GM23338 (cell line): ENCODE data around the gene LNX2. TPM values are rescaled to one million over a fixed set of nuclear protein-coding genes. Genes with fewer than 3 reads are reported as not detected.

Experiments used
- ATAC-seq: fragments of 200-7000 bp; cut with Tn5 transposase; 3 replicates; pipeline ENCODE4 v1.9.1; 2020
- DNase-seq: peaks from one replicate; pipeline ENCODE4 v3.0.0-alpha.2; 2015; ENCODE audit warnings: low spot score
- H2AFZ ChIP-seq: fragments of 200-600 bp; sonication (generic); 2 replicates; pipeline ENCODE4 v1.8.0; 2016; ENCODE audit warnings: antibody characterized with exemption, mild to moderate bottlenecking, moderate library complexity
- H3F3A ChIP-seq: fragments of 200-600 bp; sonication (generic); replicated peaks from 2 replicates; pipeline ENCODE4 v1.8.0; 2017; ENCODE audit warnings: antibody characterized with exemption, mixed run types, low read depth
- H3K27ac ChIP-seq: fragments of 200-600 bp; sonication (generic); 2 replicates; pipeline ENCODE4 v1.6.1; 2016; ENCODE audit warnings: low read depth
- H3K27me3 ChIP-seq: fragments of 200-600 bp; sonication (generic); 2 replicates; pipeline ENCODE4 v1.8.0; 2016; ENCODE audit warnings: mild to moderate bottlenecking, mixed run types, moderate library complexity; ENCODE audit not compliant: insufficient read depth
- H3K36me3 ChIP-seq: fragments of 200-600 bp; sonication (generic); 2 replicates; pipeline ENCODE4 v1.8.0; 2016; ENCODE audit warnings: mild to moderate bottlenecking; ENCODE audit not compliant: insufficient read depth
- H3K4me1 ChIP-seq: fragments of 200-600 bp; sonication (generic); 2 replicates; pipeline ENCODE4 v1.8.0; 2016; ENCODE audit warnings: mild to moderate bottlenecking, moderate library complexity; ENCODE audit not compliant: insufficient read depth
- H3K4me2 ChIP-seq: fragments of 200-600 bp; sonication (generic); 2 replicates; pipeline ENCODE4 v1.7.1; 2017; ENCODE audit warnings: mixed run types
- H3K4me3 ChIP-seq: fragments of 200-600 bp; sonication (generic); 2 replicates; pipeline ENCODE4 v1.6.1; 2016; ENCODE audit warnings: mixed run types
- H3K79me2 ChIP-seq: fragments of 200-600 bp; sonication (generic); replicated peaks from 2 replicates; pipeline ENCODE4 v1.8.0; 2017; ENCODE audit warnings: mild to moderate bottlenecking; ENCODE audit not compliant: insufficient read depth
- H3K9me2 ChIP-seq: fragments of 200-600 bp; sonication (generic); 2 replicates; pipeline ENCODE4 v1.8.0; 2017; ENCODE audit not compliant: insufficient read depth
- H4K20me1 ChIP-seq: fragments of 200-600 bp; sonication (generic); replicated peaks from 2 replicates; pipeline ENCODE4 v1.8.0; 2017; ENCODE audit warnings: mild to moderate bottlenecking; ENCODE audit not compliant: insufficient read depth
- H3K27ac Mint-ChIP-seq: 2 replicates; pipeline ENCODE4 v1.8.0; 2020; ENCODE audit warnings: inconsistent platforms, mild to moderate bottlenecking, moderate library complexity, mixed read lengths
- H3K27me3 Mint-ChIP-seq: 3 replicates; pipeline ENCODE4 v1.8.0; 2022; ENCODE audit warnings: low read depth, mild to moderate bottlenecking, moderate library complexity, mixed read lengths, inconsistent platforms; ENCODE audit not compliant: insufficient read depth, poor library complexity
- H3K36me3 Mint-ChIP-seq: 3 replicates; pipeline ENCODE4 v1.8.0; 2021; ENCODE audit warnings: low read depth, mild to moderate bottlenecking, inconsistent platforms, moderate library complexity, mixed read lengths
- H3K4me1 Mint-ChIP-seq: 3 replicates; pipeline ENCODE4 v1.8.0; 2020; ENCODE audit warnings: mild to moderate bottlenecking, inconsistent platforms, mixed read lengths
- H3K4me3 Mint-ChIP-seq: 3 replicates; pipeline ENCODE4 v1.8.0; 2021; ENCODE audit warnings: moderate library complexity, mild to moderate bottlenecking, inconsistent platforms, mixed read lengths
- H3K9me3 Mint-ChIP-seq: 3 replicates; pipeline ENCODE4 v1.8.0; 2020; ENCODE audit warnings: moderate library complexity, mild to moderate bottlenecking, inconsistent platforms, mixed read lengths
- CREB1 ChIP-seq: fragments of 250-450 bp; sonication (Bioruptor Pico); IDR thresholded peaks from 2 replicates; pipeline ENCODE4 v1.5.0; 2020; ENCODE audit warnings: low read depth, mild to moderate bottlenecking, moderate library complexity
- EZH2 ChIP-seq: fragments of 200-600 bp; sonication (generic); IDR thresholded peaks from one replicate; pipeline ENCODE4 v1.8.0; 2017; ENCODE audit warnings: antibody characterized with exemption, mild to moderate bottlenecking, low read depth; ENCODE audit not compliant: unreplicated experiment
- EZH2phosphoT487 ChIP-seq: fragments of 200-600 bp; sonication (generic); IDR thresholded peaks from one replicate; pipeline ENCODE4 v1.8.1; 2018; ENCODE audit warnings: antibody characterized with exemption; ENCODE audit not compliant: unreplicated experiment
- JUNB ChIP-seq: IDR thresholded peaks from one replicate; pipeline ENCODE4 v1.6.1; 2016; ENCODE audit warnings: antibody characterized with exemption; ENCODE audit not compliant: unreplicated experiment
- POLR2AphosphoS5 ChIP-seq: IDR thresholded peaks from 2 replicates; pipeline ENCODE4 v1.6.1; 2016; ENCODE audit warnings: antibody characterized with exemption, low read depth
- STAT1 ChIP-seq: IDR thresholded peaks from one replicate; pipeline ENCODE4 v1.6.1; 2016; ENCODE audit warnings: antibody characterized with exemption; ENCODE audit not compliant: unreplicated experiment
- ZNF114 ChIP-seq: fragments of 250-450 bp; sonication (Bioruptor Pico); IDR thresholded peaks from 2 replicates; pipeline ENCODE4 v1.5.0; 2020; ENCODE audit warnings: mild to moderate bottlenecking, moderate library complexity
- ZNF331 ChIP-seq: fragments of 250-450 bp; sonication (Bioruptor Pico); IDR thresholded peaks from 2 replicates; pipeline ENCODE4 v1.5.0; 2020; ENCODE audit warnings: low read depth, mild to moderate bottlenecking, moderate library complexity
- polyA plus RNA-seq: library from polyadenylated mRNA; unstranded; fragments of >200 nt; fragmentation: Nextera tagmentation; extraction: Ambion mirVana; gene quantifications from 2 replicates; pipeline ENCODE4 v1.2.1, GENCODE V29; 2016
- total RNA-seq: library from RNA; depleted of rRNA; stranded (reverse); fragments of >200 nt; shearing (Covaris generic); gene quantifications from 2 replicates; pipeline ENCODE4 v1.2.3, GENCODE V29; 2014
- TF ChIP-seq, protein P1 (sequence below), 2 experiments: fragments of 200-600 bp in 1 of 2; sonication (generic) in 1 of 2; conservative IDR thresholded peaks; 2 replicates each; pipeline versions ENCODE4 v1.5.1 to v1.6.1; 2016 to 2017; ENCODE audit warnings: antibody characterized with exemption in 2 of 2, low read depth in 2 of 2, mild to moderate bottlenecking in 2 of 2, moderate library complexity in 1 of 2
- TF ChIP-seq, protein P2 (sequence below): IDR thresholded peaks from 2 replicates; pipeline ENCODE4 v1.6.1; 2016; ENCODE audit warnings: antibody characterized with exemption
- TF ChIP-seq, protein P3 (sequence below): IDR thresholded peaks from one replicate; pipeline ENCODE4 v1.6.1; 2018; ENCODE audit warnings: antibody characterized with exemption; ENCODE audit not compliant: unreplicated experiment
- TF ChIP-seq, protein P4 (sequence below): fragments of 250-450 bp; sonication (Bioruptor Pico); IDR thresholded peaks from 2 replicates; pipeline ENCODE4 v1.5.0; 2020; ENCODE audit warnings: mild to moderate bottlenecking, moderate library complexity

LNX2 gene
- total and polyA plus RNA-seq, 2 experiments from 2014 or later: 3.7 to 18.0 TPM

DNA sequence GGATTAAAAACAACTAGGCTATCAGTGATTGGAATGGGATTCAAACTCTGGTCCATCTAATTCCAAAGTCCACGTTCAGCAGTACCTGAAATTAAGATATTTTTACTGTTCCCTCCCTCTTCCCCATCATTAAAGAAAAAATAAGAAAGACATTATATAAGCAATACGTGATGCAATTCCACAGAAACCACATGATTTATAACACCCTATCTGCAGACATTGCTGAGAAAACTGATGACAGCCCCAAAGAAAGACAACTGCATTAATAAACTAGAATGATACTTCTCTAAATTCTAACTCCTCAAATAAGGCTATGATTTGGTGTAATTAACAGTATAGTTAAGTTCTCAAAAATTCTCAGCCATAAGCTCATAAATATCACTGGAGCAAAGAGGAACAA lies 19.1 kb downstream of the LNX2 start:
- Histone ChIP-seq H3K79me2 (peaks cover 95% of the 10 kb centered on the region), H3K4me3 (no peak overlapping the region), H3K4me1 (peaks cover 31% of the 10 kb centered on the region), H2AFZ (no peak overlapping the region), H3F3A (no peaks in the 10 kb centered on the region), H3K36me3 (no peaks in the 10 kb centered on the region), H3K27me3 (no peaks in the 10 kb centered on the region), H3K27ac (no peak overlapping the region), H3K4me2 (no peak overlapping the region), H4K20me1 (peaks cover 22% of the 10 kb centered on the region), H3K9me2 (no peaks in the 10 kb centered on the region)
- Mint-ChIP-seq H3K27ac (no peak overlapping the region), H3K4me1 (peaks cover 27% of the 10 kb centered on the region), H3K27me3 (no peaks in the 10 kb centered on the region), H3K4me3 (no peak overlapping the region), H3K9me3 (no peaks in the 10 kb centered on the region), H3K36me3 (no peaks in the 10 kb centered on the region)
- ATAC-seq (no peak), DNase-seq (no peak)
- no peak for TF ChIP-seq POLR2AphosphoS5
- TF ChIP-seq, protein P1, sequence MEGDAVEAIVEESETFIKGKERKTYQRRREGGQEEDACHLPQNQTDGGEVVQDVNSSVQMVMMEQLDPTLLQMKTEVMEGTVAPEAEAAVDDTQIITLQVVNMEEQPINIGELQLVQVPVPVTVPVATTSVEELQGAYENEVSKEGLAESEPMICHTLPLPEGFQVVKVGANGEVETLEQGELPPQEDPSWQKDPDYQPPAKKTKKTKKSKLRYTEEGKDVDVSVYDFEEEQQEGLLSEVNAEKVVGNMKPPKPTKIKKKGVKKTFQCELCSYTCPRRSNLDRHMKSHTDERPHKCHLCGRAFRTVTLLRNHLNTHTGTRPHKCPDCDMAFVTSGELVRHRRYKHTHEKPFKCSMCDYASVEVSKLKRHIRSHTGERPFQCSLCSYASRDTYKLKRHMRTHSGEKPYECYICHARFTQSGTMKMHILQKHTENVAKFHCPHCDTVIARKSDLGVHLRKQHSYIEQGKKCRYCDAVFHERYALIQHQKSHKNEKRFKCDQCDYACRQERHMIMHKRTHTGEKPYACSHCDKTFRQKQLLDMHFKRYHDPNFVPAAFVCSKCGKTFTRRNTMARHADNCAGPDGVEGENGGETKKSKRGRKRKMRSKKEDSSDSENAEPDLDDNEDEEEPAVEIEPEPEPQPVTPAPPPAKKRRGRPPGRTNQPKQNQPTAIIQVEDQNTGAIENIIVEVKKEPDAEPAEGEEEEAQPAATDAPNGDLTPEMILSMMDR (conservative IDR thresholded peaks at IDR 0.05; ENCODE audit: low read depth in 2 of 2): no peak
- TF ChIP-seq, protein P2, sequence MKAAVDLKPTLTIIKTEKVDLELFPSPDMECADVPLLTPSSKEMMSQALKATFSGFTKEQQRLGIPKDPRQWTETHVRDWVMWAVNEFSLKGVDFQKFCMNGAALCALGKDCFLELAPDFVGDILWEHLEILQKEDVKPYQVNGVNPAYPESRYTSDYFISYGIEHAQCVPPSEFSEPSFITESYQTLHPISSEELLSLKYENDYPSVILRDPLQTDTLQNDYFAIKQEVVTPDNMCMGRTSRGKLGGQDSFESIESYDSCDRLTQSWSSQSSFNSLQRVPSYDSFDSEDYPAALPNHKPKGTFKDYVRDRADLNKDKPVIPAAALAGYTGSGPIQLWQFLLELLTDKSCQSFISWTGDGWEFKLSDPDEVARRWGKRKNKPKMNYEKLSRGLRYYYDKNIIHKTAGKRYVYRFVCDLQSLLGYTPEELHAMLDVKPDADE: no peak
- no peak for TF ChIP-seq JUNB
- TF ChIP-seq ZNF331 (CRISPR knock-in tag): no peak
- TF ChIP-seq CREB1 (CRISPR knock-in tag): no peak
- TF ChIP-seq, protein P3, sequence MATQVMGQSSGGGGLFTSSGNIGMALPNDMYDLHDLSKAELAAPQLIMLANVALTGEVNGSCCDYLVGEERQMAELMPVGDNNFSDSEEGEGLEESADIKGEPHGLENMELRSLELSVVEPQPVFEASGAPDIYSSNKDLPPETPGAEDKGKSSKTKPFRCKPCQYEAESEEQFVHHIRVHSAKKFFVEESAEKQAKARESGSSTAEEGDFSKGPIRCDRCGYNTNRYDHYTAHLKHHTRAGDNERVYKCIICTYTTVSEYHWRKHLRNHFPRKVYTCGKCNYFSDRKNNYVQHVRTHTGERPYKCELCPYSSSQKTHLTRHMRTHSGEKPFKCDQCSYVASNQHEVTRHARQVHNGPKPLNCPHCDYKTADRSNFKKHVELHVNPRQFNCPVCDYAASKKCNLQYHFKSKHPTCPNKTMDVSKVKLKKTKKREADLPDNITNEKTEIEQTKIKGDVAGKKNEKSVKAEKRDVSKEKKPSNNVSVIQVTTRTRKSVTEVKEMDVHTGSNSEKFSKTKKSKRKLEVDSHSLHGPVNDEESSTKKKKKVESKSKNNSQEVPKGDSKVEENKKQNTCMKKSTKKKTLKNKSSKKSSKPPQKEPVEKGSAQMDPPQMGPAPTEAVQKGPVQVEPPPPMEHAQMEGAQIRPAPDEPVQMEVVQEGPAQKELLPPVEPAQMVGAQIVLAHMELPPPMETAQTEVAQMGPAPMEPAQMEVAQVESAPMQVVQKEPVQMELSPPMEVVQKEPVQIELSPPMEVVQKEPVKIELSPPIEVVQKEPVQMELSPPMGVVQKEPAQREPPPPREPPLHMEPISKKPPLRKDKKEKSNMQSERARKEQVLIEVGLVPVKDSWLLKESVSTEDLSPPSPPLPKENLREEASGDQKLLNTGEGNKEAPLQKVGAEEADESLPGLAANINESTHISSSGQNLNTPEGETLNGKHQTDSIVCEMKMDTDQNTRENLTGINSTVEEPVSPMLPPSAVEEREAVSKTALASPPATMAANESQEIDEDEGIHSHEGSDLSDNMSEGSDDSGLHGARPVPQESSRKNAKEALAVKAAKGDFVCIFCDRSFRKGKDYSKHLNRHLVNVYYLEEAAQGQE: no peak
- no peak for TF ChIP-seq ZNF114 (CRISPR knock-in tag)
- no peak for TF ChIP-seq EZH2phosphoT487
- TF ChIP-seq, protein P4, sequence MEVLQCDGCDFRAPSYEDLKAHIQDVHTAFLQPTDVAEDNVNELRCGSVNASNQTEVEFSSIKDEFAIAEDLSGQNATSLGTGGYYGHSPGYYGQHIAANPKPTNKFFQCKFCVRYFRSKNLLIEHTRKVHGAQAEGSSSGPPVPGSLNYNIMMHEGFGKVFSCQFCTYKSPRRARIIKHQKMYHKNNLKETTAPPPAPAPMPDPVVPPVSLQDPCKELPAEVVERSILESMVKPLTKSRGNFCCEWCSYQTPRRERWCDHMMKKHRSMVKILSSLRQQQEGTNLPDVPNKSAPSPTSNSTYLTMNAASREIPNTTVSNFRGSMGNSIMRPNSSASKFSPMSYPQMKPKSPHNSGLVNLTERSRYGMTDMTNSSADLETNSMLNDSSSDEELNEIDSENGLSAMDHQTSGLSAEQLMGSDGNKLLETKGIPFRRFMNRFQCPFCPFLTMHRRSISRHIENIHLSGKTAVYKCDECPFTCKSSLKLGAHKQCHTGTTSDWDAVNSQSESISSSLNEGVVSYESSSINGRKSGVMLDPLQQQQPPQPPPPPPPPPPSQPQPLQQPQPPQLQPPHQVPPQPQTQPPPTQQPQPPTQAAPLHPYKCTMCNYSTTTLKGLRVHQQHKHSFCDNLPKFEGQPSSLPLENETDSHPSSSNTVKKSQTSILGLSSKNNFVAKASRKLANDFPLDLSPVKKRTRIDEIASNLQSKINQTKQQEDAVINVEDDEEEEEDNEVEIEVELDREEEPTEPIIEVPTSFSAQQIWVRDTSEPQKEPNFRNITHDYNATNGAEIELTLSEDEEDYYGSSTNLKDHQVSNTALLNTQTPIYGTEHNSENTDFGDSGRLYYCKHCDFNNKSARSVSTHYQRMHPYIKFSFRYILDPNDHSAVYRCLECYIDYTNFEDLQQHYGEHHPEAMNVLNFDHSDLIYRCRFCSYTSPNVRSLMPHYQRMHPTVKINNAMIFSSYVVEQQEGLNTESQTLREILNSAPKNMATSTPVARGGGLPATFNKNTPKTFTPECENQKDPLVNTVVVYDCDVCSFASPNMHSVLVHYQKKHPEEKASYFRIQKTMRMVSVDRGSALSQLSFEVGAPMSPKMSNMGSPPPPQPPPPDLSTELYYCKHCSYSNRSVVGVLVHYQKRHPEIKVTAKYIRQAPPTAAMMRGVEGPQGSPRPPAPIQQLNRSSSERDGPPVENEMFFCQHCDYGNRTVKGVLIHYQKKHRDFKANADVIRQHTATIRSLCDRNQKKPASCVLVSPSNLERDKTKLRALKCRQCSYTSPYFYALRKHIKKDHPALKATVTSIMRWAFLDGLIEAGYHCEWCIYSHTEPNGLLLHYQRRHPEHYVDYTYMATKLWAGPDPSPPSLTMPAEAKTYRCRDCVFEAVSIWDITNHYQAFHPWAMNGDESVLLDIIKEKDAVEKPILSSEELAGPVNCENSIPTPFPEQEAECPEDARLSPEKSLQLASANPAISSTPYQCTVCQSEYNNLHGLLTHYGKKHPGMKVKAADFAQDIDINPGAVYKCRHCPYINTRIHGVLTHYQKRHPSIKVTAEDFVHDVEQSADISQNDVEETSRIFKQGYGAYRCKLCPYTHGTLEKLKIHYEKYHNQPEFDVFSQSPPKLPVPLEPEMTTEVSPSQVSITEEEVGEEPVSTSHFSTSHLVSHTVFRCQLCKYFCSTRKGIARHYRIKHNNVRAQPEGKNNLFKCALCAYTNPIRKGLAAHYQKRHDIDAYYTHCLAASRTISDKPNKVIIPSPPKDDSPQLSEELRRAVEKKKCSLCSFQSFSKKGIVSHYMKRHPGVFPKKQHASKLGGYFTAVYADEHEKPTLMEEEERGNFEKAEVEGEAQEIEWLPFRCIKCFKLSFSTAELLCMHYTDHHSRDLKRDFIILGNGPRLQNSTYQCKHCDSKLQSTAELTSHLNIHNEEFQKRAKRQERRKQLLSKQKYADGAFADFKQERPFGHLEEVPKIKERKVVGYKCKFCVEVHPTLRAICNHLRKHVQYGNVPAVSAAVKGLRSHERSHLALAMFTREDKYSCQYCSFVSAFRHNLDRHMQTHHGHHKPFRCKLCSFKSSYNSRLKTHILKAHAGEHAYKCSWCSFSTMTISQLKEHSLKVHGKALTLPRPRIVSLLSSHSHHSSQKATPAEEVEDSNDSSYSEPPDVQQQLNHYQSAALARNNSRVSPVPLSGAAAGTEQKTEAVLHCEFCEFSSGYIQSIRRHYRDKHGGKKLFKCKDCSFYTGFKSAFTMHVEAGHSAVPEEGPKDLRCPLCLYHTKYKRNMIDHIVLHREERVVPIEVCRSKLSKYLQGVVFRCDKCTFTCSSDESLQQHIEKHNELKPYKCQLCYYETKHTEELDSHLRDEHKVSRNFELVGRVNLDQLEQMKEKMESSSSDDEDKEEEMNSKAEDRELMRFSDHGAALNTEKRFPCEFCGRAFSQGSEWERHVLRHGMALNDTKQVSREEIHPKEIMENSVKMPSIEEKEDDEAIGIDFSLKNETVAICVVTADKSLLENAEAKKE (CRISPR knock-in tag): no peak
- TF ChIP-seq STAT1: no peak
- no peak for TF ChIP-seq EZH2
